Transverse colon (tissue), 4 donors: ENCODE data around the gene BIVM. TPM values are rescaled to one million over a fixed set of nuclear protein-coding genes. Genes with fewer than 3 reads are reported as not detected.

Experiments used
- DNase-seq: peaks from one replicate; pipeline ENCODE4 v3.0.0-alpha.2; 2019
- H3K27ac ChIP-seq, 4 donors: fragments of 200-600 bp; sonication (generic); 2 replicates each; pipeline ENCODE4 v1.5.1; 2016 to 2018; ENCODE audit warnings: inconsistent platforms in 4 of 4
- H3K27me3 ChIP-seq: fragments of 200-600 bp; sonication (generic); 2 replicates; pipeline ENCODE4 v1.5.1; 2017; ENCODE audit warnings: inconsistent platforms
- H3K36me3 ChIP-seq, 4 donors: fragments of 200-600 bp; sonication (generic); 2 replicates each; pipeline ENCODE4 v1.5.1; 2017 to 2019; ENCODE audit warnings: inconsistent platforms in 4 of 4
- H3K4me1 ChIP-seq, 4 donors: fragments of 200-600 bp; sonication (generic); 2 replicates each; pipeline ENCODE4 v1.5.1; 2017 to 2020; ENCODE audit warnings: inconsistent platforms in 4 of 4
- H3K4me3 ChIP-seq, 4 donors: fragments of 200-600 bp; sonication (generic); 1 replicate in 1 of 4; 2 replicates in 3 of 4; pipeline versions ENCODE4 v1.5.1 to v1.6.1; 2017 to 2019; ENCODE audit warnings: inconsistent platforms in 4 of 4
- H3K9me3 ChIP-seq, 2 donors: fragments of 200-600 bp; sonication (generic); 2 replicates each; pipeline ENCODE4 v1.5.1; 2017 to 2019; ENCODE audit warnings: inconsistent platforms in 2 of 2
- CTCF ChIP-seq, 5 experiments: fragments of 200-600 bp in 3 of 5; fragments of 450-650 bp in 2 of 5; sonication (generic) in 3 of 5; IDR thresholded peaks; 1 replicate in 2 of 5; 2 replicates in 3 of 5; pipeline ENCODE4 v1.5.1; 2016 to 2017; ENCODE audit warnings: antibody characterized with exemption in 5 of 5, inconsistent platforms in 3 of 5, mild to moderate bottlenecking in 2 of 5, moderate library complexity in 1 of 5
- EP300 ChIP-seq: sonication (generic); formaldehyde crosslinking; IDR thresholded peaks from one replicate; pipeline ENCODE4 v1.6.1; 2017; ENCODE audit warnings: antibody characterized with exemption, low read depth
- POLR2A ChIP-seq: fragments of 450-650 bp; IDR thresholded peaks from one replicate; pipeline ENCODE4 v1.6.1; 2016; ENCODE audit warnings: antibody characterized with exemption, mild to moderate bottlenecking, moderate library complexity
- POLR2AphosphoS5 ChIP-seq, 3 donors: sonication (generic); formaldehyde crosslinking; IDR thresholded peaks; one replicate each; pipeline ENCODE4 v1.6.1; 2016; ENCODE audit warnings: antibody characterized with exemption in 3 of 3
- WGBS, 2 donors: methylation state at CpG; one replicate each; pipeline ENCODE4 v1.1.5; 2018; ENCODE audit warnings: low coverage in 1 of 2; 5-methylcytosine and 5-hydroxymethylcytosine counted together
- in situ Hi-C, 4 donors: fragments of 200-750 bp; cut with MboI; loops; one replicate each; pipeline versions ENCODE4 v1.15.0 to v1.15.1; 2017; ENCODE audit warnings: low sequenced_read_pairs in 3 of 4, low pct_ligation_motif_present in 1 of 4, low pct_unique_long_range_greater_than_20kb in 1 of 4
- intact Hi-C: fragments of 100-400 bp; cut with DNase I; formaldehyde crosslinking; loops from one replicate; pipeline ENCODE4 v1.15.1; 2023; ENCODE audit warnings: low total_unique reads
- total RNA-seq, 4 donors: library from RNA; depleted of rRNA; stranded (reverse); fragments of >200 nt; gene quantifications; one replicate each; pipeline ENCODE4 v1.1.0, GENCODE V29; 2016

BIVM gene
- total RNA-seq, 4 donors from 2014 or later = 3.0 to 31.4 (median 23.9) TPM

GRCh38 chr13:102854675-102855074, 55.8 kb downstream of the BIVM start:
- Histone ChIP-seq H3K27ac (no peak overlapping the region), H3K4me1 (peaks cover 0 to 12% (median 0%) of the 10 kb centered on the region in 4 donors), H3K9me3 (no peaks in the 10 kb centered on the region), H3K36me3 (peaks cover 0 to 62% (median 27%) of the 10 kb centered on the region in 4 donors), H3K27me3 (no peaks in the 10 kb centered on the region), H3K4me3 (no peak overlapping the region)
- WGBS, 2 donors = 78 to 83% methylated on average over 7 of the region's 7 CpGs
- no peak for TF ChIP-seq POLR2A
- intact Hi-C loops (no loop called here), in situ Hi-C loops (loop anchor here in 1 of 4 donors (10.0 kb wide), 1 partner anchor 280 kb away; no protein-coding TSS in a partner anchor)
- no peak for DNase-seq

- H3K36me3 ChIP-seq = peaks cover 0 to 77% (median 38%) of the 10 kb centered on the region in 4 donors
- no peaks in the 10 kb centered on the region for H3K27me3 ChIP-seq
- WGBS, 2 donors = 39 to 82% methylated on average over 2 to 6 of the region's 6 CpGs
- intact Hi-C loops = no loop called here
- no peak for TF ChIP-seq CTCF (IDR thresholded peaks at IDR 0.05)
- TF ChIP-seq POLR2A = no peak
- no peak for TF ChIP-seq EP300
- TF ChIP-seq POLR2AphosphoS5 (IDR thresholded peaks at IDR 0.05) = no peak
- no peak overlapping the region for H3K4me3 ChIP-seq
- DNase-seq = no peak
- no peak overlapping the region for H3K27ac ChIP-seq
- in situ Hi-C loops = loop anchor here in 1 of 4 donors (10.0 kb wide), 1 partner anchor 282 kb away; no protein-coding TSS in a partner anchor
- H3K4me1 ChIP-seq = peaks cover 0 to 12% (median 0%) of the 10 kb centered on the region in 4 donors
- no peaks in the 10 kb centered on the region for H3K9me3 ChIP-seq
Measured at GRCh38 chr13:102856557-102856956, 57.6 kb downstream of the BIVM start.

- in situ Hi-C loops = no loop called here
Measured at GRCh38 chr13:102862624-102863210, 63.8 kb downstream of the BIVM start.

GRCh38 chr13:102863590-102863989, 64.7 kb downstream of the BIVM start:
- no peak overlapping the region for H3K27ac ChIP-seq
- in situ Hi-C loops = no loop called here
- H3K9me3 ChIP-seq = no peaks in the 10 kb centered on the region
- H3K4me3 ChIP-seq = no peak overlapping the region
- DNase-seq = no peak
- intact Hi-C loops = no loop called here
- TF ChIP-seq CTCF (IDR thresholded peaks at IDR 0.05) (no peak), POLR2A (no peak), POLR2AphosphoS5 (IDR thresholded peaks at IDR 0.05) (no peak), EP300 (no peak)
- 73 to 80% methylated on average over 3 to 4 of the region's 4 CpGs for WGBS, 2 donors
- no peaks in the 10 kb centered on the region for H3K4me1 ChIP-seq
- no peaks in the 10 kb centered on the region for H3K27me3 ChIP-seq
- peaks cover 0 to 94% (median 46%) of the 10 kb centered on the region in 4 donors for H3K36me3 ChIP-seq

More at GRCh38 chr13:102862624-102863210, 63.8 kb downstream of the BIVM start:
- no peaks in the 10 kb centered on the region for H3K9me3 ChIP-seq
- no peak for DNase-seq
- no peak for TF ChIP-seq POLR2A
- TF ChIP-seq CTCF (IDR thresholded peaks at IDR 0.05) = no peak
- no peak for TF ChIP-seq EP300
- no peak for TF ChIP-seq POLR2AphosphoS5 (IDR thresholded peaks at IDR 0.05)
- no peak overlapping the region for H3K4me3 ChIP-seq
- no peaks in the 10 kb centered on the region for H3K27me3 ChIP-seq
- 93 to 95% methylated on average over 7 to 13 of the region's 13 CpGs for WGBS, 2 donors
- peaks cover 0 to 95% (median 47%) of the 10 kb centered on the region in 4 donors for H3K36me3 ChIP-seq
- intact Hi-C loops = no loop called here
- H3K27ac ChIP-seq = no peak overlapping the region
- no peaks in the 10 kb centered on the region for H3K4me1 ChIP-seq
